NCI-H2081 treated with DMSO at 0.1 percent for 48 hours (cell line): ENCODE results near the gene NTRK2.
"Not testable (repeated sequence)": the region's sequence is repeated elsewhere in the genome, so short reads cannot be mapped to it uniquely, and the experiment has no call there.

ENCODE experiments used
- DNase-seq: peaks from one replicate; lab custom pipeline; 2025; lab: John Stamatoyannopoulos, UW

NTRK2 gene

GRCh38 chr9:85067792-85068191 is 398.3 kb downstream of the NTRK2 start:
- DNase-seq: no peak

- DNase-seq: not testable (repeated sequence)
These were observed 399.9 kb downstream of the NTRK2 start for GRCh38 chr9:85069421-85069820.
